ENCODE data around the gene ZNF423. TPM values are rescaled to one million over a fixed set of nuclear protein-coding genes. Genes with fewer than 3 reads are reported as not detected.

The ZNF423 gene
- total and polyA plus RNA-seq, 2 experiments from 2014 or later = 0.43 to 0.49 TPM

GRCh38 chr16:49835161-49835777, 20.6 kb downstream of the ZNF423 start:
- no peaks in the 10 kb centered on the region for H3K4me1 ChIP-seq (ENCODE audit: insufficient read depth)
- H3K4me3 ChIP-seq = no peak overlapping the region
- no peaks in the 10 kb centered on the region for H3K9me2 ChIP-seq (ENCODE audit: insufficient read depth)
- no peaks in the 10 kb centered on the region for H3K36me3 ChIP-seq (ENCODE audit: low read depth)
- no peak overlapping the region for H3K4me2 ChIP-seq (ENCODE audit: unreplicated experiment)
- no peaks in the 10 kb centered on the region for H3K79me2 ChIP-seq (ENCODE audit: insufficient read depth)
- H4K20me1 ChIP-seq (ENCODE audit: insufficient read depth) = no peaks in the 10 kb centered on the region
- H3K9me3 ChIP-seq (ENCODE audit: low read depth) = no peaks in the 10 kb centered on the region
- H3K9ac ChIP-seq = no peak overlapping the region
- H2AFZ ChIP-seq = no peak overlapping the region
- H3K27me3 ChIP-seq (replicated peaks; ENCODE audit: insufficient read depth) = peaks cover 7% of the 10 kb centered on the region
- TF ChIP-seq EZH2 (IDR thresholded peaks at IDR 0.05; ENCODE audit: insufficient read depth, poor library complexity, severe bottlenecking) (no peak), EZH2phosphoT487 (IDR thresholded peaks at IDR 0.05; ENCODE audit: insufficient read depth, low read depth) (no peak)
- DNase-seq = no peak
- 24 to 26% methylated on average over 13 of the region's 13 CpGs for WGBS, 2 experiments (ENCODE audit: low coverage in 1 of 2, low lambda C conversion rate in 2 of 2, missing lambda C conversion rate in 2 of 2)
- H3F3A ChIP-seq (ENCODE audit: insufficient read depth) = no peaks in the 10 kb centered on the region
- in situ Hi-C loops (cut with MboI) = no loop called here
- no peak overlapping the region for H3K27ac ChIP-seq

GRCh38 chr16:49834531-49835151, 21.3 kb downstream of the ZNF423 start:
- WGBS, 2 experiments (ENCODE audit: low coverage in 1 of 2, low lambda C conversion rate in 2 of 2, missing lambda C conversion rate in 2 of 2) = 10 to 15% methylated on average over 16 to 18 of the region's 19 CpGs
- no peak for TF ChIP-seq EZH2 (IDR thresholded peaks at IDR 0.05; ENCODE audit: insufficient read depth, poor library complexity, severe bottlenecking)
- no peaks in the 10 kb centered on the region for H4K20me1 ChIP-seq (ENCODE audit: insufficient read depth)
- no peaks in the 10 kb centered on the region for H3K9me3 ChIP-seq (ENCODE audit: low read depth)
- H3K4me1 ChIP-seq (ENCODE audit: insufficient read depth) = no peaks in the 10 kb centered on the region
- in situ Hi-C loops (cut with MboI) = no loop called here
- H3K9ac ChIP-seq = no peak overlapping the region
- H3K79me2 ChIP-seq (ENCODE audit: insufficient read depth) = no peaks in the 10 kb centered on the region
- H3K27ac ChIP-seq = no peak overlapping the region
- H3F3A ChIP-seq (ENCODE audit: insufficient read depth) = no peaks in the 10 kb centered on the region
- peaks cover 7% of the 10 kb centered on the region for H3K27me3 ChIP-seq (replicated peaks; ENCODE audit: insufficient read depth)
- no peak overlapping the region for H3K4me2 ChIP-seq (ENCODE audit: unreplicated experiment)
- no peaks in the 10 kb centered on the region for H3K36me3 ChIP-seq (ENCODE audit: low read depth)
- no peak overlapping the region for H3K4me3 ChIP-seq
- no peak overlapping the region for H2AFZ ChIP-seq
- peak; percentile 17 for DNase-seq
- no peaks in the 10 kb centered on the region for H3K9me2 ChIP-seq (ENCODE audit: insufficient read depth)

- Histone ChIP-seq H2AFZ (no peak overlapping the region), H3K9ac (no peak overlapping the region), H3F3A (ENCODE audit: insufficient read depth) (no peaks in the 10 kb centered on the region), H3K79me2 (ENCODE audit: insufficient read depth) (no peaks in the 10 kb centered on the region), H4K20me1 (ENCODE audit: insufficient read depth) (no peaks in the 10 kb centered on the region), H3K4me3 (no peak overlapping the region), H3K9me2 (ENCODE audit: insufficient read depth) (no peaks in the 10 kb centered on the region), H3K27ac (no peak overlapping the region), H3K36me3 (ENCODE audit: low read depth) (no peaks in the 10 kb centered on the region), H3K4me1 (ENCODE audit: insufficient read depth) (no peaks in the 10 kb centered on the region), H3K9me3 (ENCODE audit: low read depth) (no peaks in the 10 kb centered on the region), H3K27me3 (replicated peaks; ENCODE audit: insufficient read depth) (peaks cover 7% of the 10 kb centered on the region), H3K4me2 (ENCODE audit: unreplicated experiment) (no peak overlapping the region)
- TF ChIP-seq EZH2phosphoT487 (IDR thresholded peaks at IDR 0.05; ENCODE audit: insufficient read depth, low read depth) (no peak), EZH2 (IDR thresholded peaks at IDR 0.05; ENCODE audit: insufficient read depth, poor library complexity, severe bottlenecking) (no peak)
- in situ Hi-C loops (cut with MboI) = no loop called here
- no peak for DNase-seq
- 32 to 40% methylated on average over 10 to 13 of the region's 13 CpGs for WGBS, 2 experiments (ENCODE audit: low coverage in 1 of 2, low lambda C conversion rate in 2 of 2, missing lambda C conversion rate in 2 of 2)
Observed at GRCh38 chr16:49833796-49834530, 21.9 kb downstream of the ZNF423 start.

GRCh38 chr16:49833085-49833484, 22.8 kb downstream of the ZNF423 start:
- H3K79me2 ChIP-seq (ENCODE audit: insufficient read depth) = no peaks in the 10 kb centered on the region
- no peaks in the 10 kb centered on the region for H3K9me3 ChIP-seq (ENCODE audit: low read depth)
- peaks cover 4% of the 10 kb centered on the region for H3K27me3 ChIP-seq (replicated peaks; ENCODE audit: insufficient read depth)
- no peak overlapping the region for H3K4me3 ChIP-seq
- no peak overlapping the region for H2AFZ ChIP-seq
- peak; percentile 6 for DNase-seq
- no peaks in the 10 kb centered on the region for H3K4me1 ChIP-seq (ENCODE audit: insufficient read depth)
- TF ChIP-seq EZH2phosphoT487 (IDR thresholded peaks at IDR 0.05; ENCODE audit: insufficient read depth, low read depth) = no peak
- no peak for TF ChIP-seq EZH2 (IDR thresholded peaks at IDR 0.05; ENCODE audit: insufficient read depth, poor library complexity, severe bottlenecking)
- H3K27ac ChIP-seq = no peak overlapping the region
- WGBS, 2 experiments (ENCODE audit: low coverage in 1 of 2, low lambda C conversion rate in 2 of 2, missing lambda C conversion rate in 2 of 2) = 28 to 30% methylated on average over 11 of the region's 11 CpGs
- in situ Hi-C loops (cut with MboI) = no loop called here
- no peaks in the 10 kb centered on the region for H4K20me1 ChIP-seq (ENCODE audit: insufficient read depth)
- no peaks in the 10 kb centered on the region for H3K9me2 ChIP-seq (ENCODE audit: insufficient read depth)
- no peak overlapping the region for H3K4me2 ChIP-seq (ENCODE audit: unreplicated experiment)
- no peak overlapping the region for H3K9ac ChIP-seq
- H3F3A ChIP-seq (ENCODE audit: insufficient read depth) = no peaks in the 10 kb centered on the region
- H3K36me3 ChIP-seq (ENCODE audit: low read depth) = no peaks in the 10 kb centered on the region

Data from GM23248 (cell line).